Measurements from ENCODE around the gene DGCR8. TPM values are rescaled to one million over a fixed set of nuclear protein-coding genes. Genes with fewer than 3 reads are reported as not detected.

The DGCR8 gene
- total RNA-seq, 1 experiment from 2014 or later = 41.7 TPM

DNA sequence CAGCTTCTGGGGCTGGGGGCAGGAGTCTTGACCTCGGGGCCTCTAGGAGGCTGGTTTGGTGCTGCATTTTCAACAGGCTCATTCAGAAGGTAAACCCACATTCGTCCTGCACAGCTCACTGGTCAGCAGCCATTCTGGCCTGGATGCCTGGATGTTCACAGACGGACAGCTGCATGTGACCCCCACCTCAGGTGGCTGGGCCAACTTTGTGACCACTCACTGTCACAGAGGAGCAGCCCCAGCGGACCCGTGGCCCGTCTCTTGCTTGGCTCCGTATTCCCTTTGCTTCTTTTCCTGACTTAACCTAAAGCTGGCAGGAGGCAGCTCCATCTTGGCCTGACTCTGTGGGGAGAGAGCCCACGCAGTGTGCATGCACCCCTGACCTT, 8.2 kb downstream of the DGCR8 start:
- H3K79me2 ChIP-seq (ENCODE audit: low read length) = peaks cover 46% of the 10 kb centered on the region
- peaks cover 31% of the 10 kb centered on the region for H4K20me1 ChIP-seq (ENCODE audit: low read length)
- H3K27ac ChIP-seq (ENCODE audit: low read length) = no peak overlapping the region
- no peak for TF ChIP-seq EZH2phosphoT487 (IDR thresholded peaks at IDR 0.05; ENCODE audit: borderline replicate concordance, low read length)
- TF ChIP-seq, protein P1, sequence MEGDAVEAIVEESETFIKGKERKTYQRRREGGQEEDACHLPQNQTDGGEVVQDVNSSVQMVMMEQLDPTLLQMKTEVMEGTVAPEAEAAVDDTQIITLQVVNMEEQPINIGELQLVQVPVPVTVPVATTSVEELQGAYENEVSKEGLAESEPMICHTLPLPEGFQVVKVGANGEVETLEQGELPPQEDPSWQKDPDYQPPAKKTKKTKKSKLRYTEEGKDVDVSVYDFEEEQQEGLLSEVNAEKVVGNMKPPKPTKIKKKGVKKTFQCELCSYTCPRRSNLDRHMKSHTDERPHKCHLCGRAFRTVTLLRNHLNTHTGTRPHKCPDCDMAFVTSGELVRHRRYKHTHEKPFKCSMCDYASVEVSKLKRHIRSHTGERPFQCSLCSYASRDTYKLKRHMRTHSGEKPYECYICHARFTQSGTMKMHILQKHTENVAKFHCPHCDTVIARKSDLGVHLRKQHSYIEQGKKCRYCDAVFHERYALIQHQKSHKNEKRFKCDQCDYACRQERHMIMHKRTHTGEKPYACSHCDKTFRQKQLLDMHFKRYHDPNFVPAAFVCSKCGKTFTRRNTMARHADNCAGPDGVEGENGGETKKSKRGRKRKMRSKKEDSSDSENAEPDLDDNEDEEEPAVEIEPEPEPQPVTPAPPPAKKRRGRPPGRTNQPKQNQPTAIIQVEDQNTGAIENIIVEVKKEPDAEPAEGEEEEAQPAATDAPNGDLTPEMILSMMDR (conservative IDR thresholded peaks at IDR 0.05; ENCODE audit: low read depth, low read length) = no peak
- TF ChIP-seq EZH2 (IDR thresholded peaks at IDR 0.05; ENCODE audit: low read length, unreplicated experiment) = no peak
- DNase-seq (no peak), ATAC-seq (no peak)
- peaks cover 74% of the 10 kb centered on the region for H3K36me3 ChIP-seq (ENCODE audit: low read depth, low read length)
- no peaks in the 10 kb centered on the region for H3K9me3 ChIP-seq (ENCODE audit: low read length)
- ChIA-PET CTCF (no interaction called here), POLR2A (ENCODE audit: unreplicated experiment) (no interaction called here)
- no peak overlapping the region for H2AFZ ChIP-seq (ENCODE audit: low read length)
- no peak overlapping the region for H3K4me2 ChIP-seq (ENCODE audit: low read length)
- no peaks in the 10 kb centered on the region for H3K9me2 ChIP-seq (replicated peaks; ENCODE audit: low read length)
- intact Hi-C loops (cut with micrococcal nuclease) = no loop called here
- H3K4me3 ChIP-seq (ENCODE audit: low read length) = no peak overlapping the region
- H3K27me3 ChIP-seq (ENCODE audit: low read length) = no peaks in the 10 kb centered on the region
- H3K9ac ChIP-seq (ENCODE audit: low read length) = no peak overlapping the region
- H3K4me1 ChIP-seq (ENCODE audit: insufficient read depth, low read length) = no peaks in the 10 kb centered on the region
- no peaks in the 10 kb centered on the region for H3F3A ChIP-seq (ENCODE audit: low read length, unreplicated experiment)
- BruUV-seq (replicated peaks) = no TSS peak

DNA sequence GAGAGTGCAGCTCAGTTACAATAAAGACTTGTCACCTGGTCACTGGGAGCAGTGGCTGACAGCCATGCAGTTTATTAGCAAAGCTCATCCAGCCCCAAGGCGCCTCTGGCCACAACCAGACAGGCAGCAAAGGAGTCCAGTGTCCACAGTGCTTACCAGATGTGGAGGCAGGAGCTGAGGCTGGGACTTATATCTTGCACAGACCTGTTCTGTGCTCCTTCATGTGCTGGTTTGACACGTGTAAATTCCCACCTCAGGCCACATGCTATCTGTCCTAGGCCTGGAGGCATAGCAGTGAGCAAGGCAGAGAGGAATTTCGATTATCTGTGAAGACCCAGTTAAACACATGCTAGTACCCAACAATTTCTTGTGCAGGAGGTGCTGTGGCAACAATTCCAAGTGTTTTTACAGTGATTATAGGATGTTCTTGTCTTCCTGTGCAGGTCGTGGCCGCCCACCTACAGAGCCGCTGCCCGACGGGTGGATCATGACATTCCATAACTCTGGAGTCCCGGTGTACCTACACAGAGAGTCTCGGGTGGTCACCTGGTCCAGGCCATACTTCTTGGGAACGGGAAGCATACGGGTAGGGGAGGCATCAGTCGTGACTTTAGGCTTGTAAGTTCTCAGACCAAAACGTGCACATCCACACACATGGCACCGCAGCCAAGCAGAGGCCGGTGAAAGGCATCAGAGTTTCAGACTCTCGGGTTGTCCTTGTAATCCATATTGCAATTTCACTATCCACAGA, 9.4 kb downstream of the DGCR8 start:
- Histone ChIP-seq H3K4me2 (ENCODE audit: low read length) (no peak overlapping the region), H3F3A (ENCODE audit: low read length, unreplicated experiment) (no peaks in the 10 kb centered on the region), H3K79me2 (ENCODE audit: low read length) (peaks cover 35% of the 10 kb centered on the region), H3K4me3 (ENCODE audit: low read length) (no peak overlapping the region), H3K27me3 (ENCODE audit: low read length) (no peaks in the 10 kb centered on the region), H3K27ac (ENCODE audit: low read length) (no peak overlapping the region), H2AFZ (ENCODE audit: low read length) (no peak overlapping the region), H3K9ac (ENCODE audit: low read length) (no peak overlapping the region), H3K9me2 (replicated peaks; ENCODE audit: low read length) (no peaks in the 10 kb centered on the region), H3K4me1 (ENCODE audit: insufficient read depth, low read length) (no peaks in the 10 kb centered on the region), H3K36me3 (ENCODE audit: low read depth, low read length) (peaks cover 81% of the 10 kb centered on the region), H3K9me3 (ENCODE audit: low read length) (no peaks in the 10 kb centered on the region), H4K20me1 (ENCODE audit: low read length) (peaks cover 19% of the 10 kb centered on the region)
- no peak for TF ChIP-seq EZH2phosphoT487 (IDR thresholded peaks at IDR 0.05; ENCODE audit: borderline replicate concordance, low read length)
- TF ChIP-seq, protein P1 (conservative IDR thresholded peaks at IDR 0.05; ENCODE audit: low read depth, low read length) = no peak
- no peak for TF ChIP-seq EZH2 (IDR thresholded peaks at IDR 0.05; ENCODE audit: low read length, unreplicated experiment)
- DNase-seq (no peak), ATAC-seq (no peak)
- ChIA-PET CTCF (no interaction called here), POLR2A (ENCODE audit: unreplicated experiment) (no interaction called here)
- no TSS peak for BruUV-seq (replicated peaks)
- intact Hi-C loops (cut with micrococcal nuclease) = no loop called here

DNA sequence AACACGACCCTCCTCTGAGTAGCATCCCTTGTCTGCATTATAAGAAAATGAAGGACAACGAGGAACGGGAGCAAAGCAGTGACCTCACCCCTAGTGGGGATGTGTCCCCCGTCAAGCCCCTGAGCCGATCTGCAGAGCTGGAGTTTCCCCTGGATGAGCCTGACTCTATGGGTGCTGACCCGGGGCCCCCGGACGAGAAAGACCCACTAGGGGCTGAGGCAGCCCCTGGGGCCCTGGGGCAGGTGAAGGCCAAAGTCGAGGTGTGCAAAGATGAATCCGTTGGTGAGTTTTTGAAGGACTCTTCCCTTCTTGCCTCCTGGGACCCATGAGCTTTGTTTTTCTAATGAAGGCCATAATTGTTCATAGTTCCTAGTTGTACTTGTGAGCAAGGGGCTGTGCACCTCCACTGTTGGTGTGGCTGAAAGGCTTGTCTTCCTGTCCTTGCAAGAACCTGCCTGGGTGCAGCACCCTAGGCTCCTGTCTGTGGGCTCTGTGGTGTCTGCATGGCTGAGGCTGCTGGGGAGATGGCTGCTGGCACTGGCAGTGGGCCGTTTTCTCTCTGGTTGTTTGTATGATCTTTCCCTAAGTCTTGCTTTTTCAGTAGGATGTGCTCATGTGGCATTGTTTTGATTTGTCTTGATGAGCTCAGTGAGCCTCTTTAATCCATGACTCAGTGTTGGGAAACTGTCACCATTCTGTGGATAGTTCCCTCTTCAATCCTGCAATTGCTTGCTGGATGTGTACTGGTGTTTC, 10.1 kb downstream of the DGCR8 start:
- DNase-seq (no peak), ATAC-seq (no peak)
- Histone ChIP-seq H3K4me3 (ENCODE audit: low read length) (no peak overlapping the region), H3K4me2 (ENCODE audit: low read length) (no peak overlapping the region), H3K4me1 (ENCODE audit: insufficient read depth, low read length) (no peaks in the 10 kb centered on the region), H3K79me2 (ENCODE audit: low read length) (peaks cover 27% of the 10 kb centered on the region), H4K20me1 (ENCODE audit: low read length) (peaks cover 13% of the 10 kb centered on the region), H3K9ac (ENCODE audit: low read length) (no peak overlapping the region), H2AFZ (ENCODE audit: low read length) (no peak overlapping the region), H3K36me3 (ENCODE audit: low read depth, low read length) (peaks cover 82% of the 10 kb centered on the region), H3K9me2 (replicated peaks; ENCODE audit: low read length) (no peaks in the 10 kb centered on the region), H3K27ac (ENCODE audit: low read length) (no peak overlapping the region), H3F3A (ENCODE audit: low read length, unreplicated experiment) (no peaks in the 10 kb centered on the region), H3K27me3 (ENCODE audit: low read length) (no peaks in the 10 kb centered on the region), H3K9me3 (ENCODE audit: low read length) (no peaks in the 10 kb centered on the region)
- BruUV-seq (replicated peaks) = no TSS peak
- intact Hi-C loops (cut with micrococcal nuclease) = no loop called here
- ChIA-PET CTCF (no interaction called here), POLR2A (ENCODE audit: unreplicated experiment) (no interaction called here)
- no peak for TF ChIP-seq EZH2 (IDR thresholded peaks at IDR 0.05; ENCODE audit: low read length, unreplicated experiment)
- TF ChIP-seq, protein P1 (conservative IDR thresholded peaks at IDR 0.05; ENCODE audit: low read depth, low read length) = no peak
- TF ChIP-seq EZH2phosphoT487 (IDR thresholded peaks at IDR 0.05; ENCODE audit: borderline replicate concordance, low read length) = no peak
